HepG2 (cell line): ENCODE results near the gene MAP1B. TPM values are rescaled to one million over a fixed set of nuclear protein-coding genes. Genes with fewer than 3 reads are reported as not detected.
A peak's percentile ranks its signal among the peaks of the same experiment; 100 is the strongest.

Experiments
- EP300 ChIP-seq, 3 experiments: sonication (generic) in 1 of 3; formaldehyde crosslinking in 1 of 3; IDR thresholded peaks; 2 replicates each; pipeline versions ENCODE4 v1.5.1 to v1.6.1; 2011 to 2020; ENCODE audit warnings: low read depth in 2 of 3, low read length in 2 of 3, borderline replicate concordance in 1 of 3, improper control_type of control experiment in 1 of 3, mild to moderate bottlenecking in 1 of 3, missing genetic modification reagents in 1 of 3, moderate library complexity in 1 of 3
- ERF ChIP-seq: IDR thresholded peaks from 2 replicates; pipeline ENCODE4 v1.6.1; 2018; ENCODE audit warnings: missing biosample characterization, missing genetic modification reagents
- JUN ChIP-seq: sonication (generic); formaldehyde crosslinking; IDR thresholded peaks from 2 replicates; pipeline ENCODE4 v1.4.0; 2020; ENCODE audit warnings: mild to moderate bottlenecking, missing genetic modification reagents
- JUNB ChIP-seq: sonication (generic); formaldehyde crosslinking; IDR thresholded peaks from 2 replicates; pipeline ENCODE4 v1.8.0; 2022; ENCODE audit warnings: missing genetic modification reagents, mild to moderate bottlenecking, borderline replicate concordance
- KLF12 ChIP-seq: sonication (generic); formaldehyde crosslinking; IDR thresholded peaks from 2 replicates; pipeline ENCODE4 v1.4.0; 2020; ENCODE audit warnings: missing genetic modification reagents, borderline replicate concordance
- MEF2D ChIP-seq: sonication (generic); formaldehyde crosslinking; IDR thresholded peaks from 2 replicates; pipeline ENCODE4 v1.5.1; 2020; ENCODE audit warnings: mild to moderate bottlenecking, missing genetic modification reagents
- MTA3 ChIP-seq: sonication (generic); formaldehyde crosslinking; IDR thresholded peaks from 2 replicates; pipeline ENCODE4 v1.4.0; 2020; ENCODE audit warnings: missing genetic modification reagents
- PHF8 ChIP-seq: sonication (generic); formaldehyde crosslinking; IDR thresholded peaks from 2 replicates; pipeline ENCODE4 v1.5.0; 2020; ENCODE audit warnings: missing genetic modification reagents
- SAP130 ChIP-seq: IDR thresholded peaks from 2 replicates; pipeline ENCODE4 v1.6.1; 2016; ENCODE audit warnings: low read depth
- SRF ChIP-seq: IDR thresholded peaks from 2 replicates; pipeline ENCODE4 v1.6.1; 2011; ENCODE audit warnings: mild to moderate bottlenecking, low read depth, low read length, moderate library complexity
- STAT6 ChIP-seq: sonication (generic); formaldehyde crosslinking; IDR thresholded peaks from 2 replicates; pipeline ENCODE4 v1.4.0; 2020; ENCODE audit warnings: missing genetic modification reagents, mild to moderate bottlenecking, borderline replicate concordance
- TAF1 ChIP-seq: sonication (generic); formaldehyde crosslinking; IDR thresholded peaks from 2 replicates; pipeline ENCODE4 v1.4.0; 2020; ENCODE audit warnings: missing genetic modification reagents
- TCF12 ChIP-seq, 2 experiments: fragments of 450-650 bp in 1 of 2; sonication (generic) in 1 of 2; formaldehyde crosslinking in 1 of 2; IDR thresholded peaks; 2 replicates each; pipeline versions ENCODE4 v1.6.1 to v1.8.0; 2017 to 2022; ENCODE audit warnings: antibody characterized with exemption in 1 of 2, mild to moderate bottlenecking in 1 of 2, missing genetic modification reagents in 1 of 2, moderate library complexity in 1 of 2
- TEAD2 ChIP-seq: sonication (generic); formaldehyde crosslinking; IDR thresholded peaks from 2 replicates; pipeline ENCODE4 v1.9.0; 2021; ENCODE audit warnings: missing genetic modification reagents
- ZBTB42 ChIP-seq: sonication (generic); formaldehyde crosslinking; IDR thresholded peaks from 2 replicates; pipeline ENCODE4 v1.5.0; 2020; ENCODE audit warnings: mild to moderate bottlenecking, missing genetic modification reagents
- ZFP37 ChIP-seq: sonication (generic); formaldehyde crosslinking; IDR thresholded peaks from 2 replicates; pipeline ENCODE4 v1.4.0; 2020; ENCODE audit warnings: missing genetic modification reagents, borderline replicate concordance
- ZFY ChIP-seq: sonication (generic); formaldehyde crosslinking; IDR thresholded peaks from 2 replicates; pipeline ENCODE4 v1.4.0; 2020; ENCODE audit warnings: missing genetic modification reagents
- ZNF17 ChIP-seq: sonication (generic); formaldehyde crosslinking; IDR thresholded peaks from 2 replicates; pipeline ENCODE4 v1.5.0; 2020; ENCODE audit warnings: mild to moderate bottlenecking, missing genetic modification reagents
- ZNF235 ChIP-seq: sonication (generic); formaldehyde crosslinking; IDR thresholded peaks from 2 replicates; pipeline ENCODE4 v1.8.1; 2023; ENCODE audit warnings: mild to moderate bottlenecking, missing genetic modification reagents, borderline replicate concordance
- polyA plus RNA-seq, 8 experiments: library from polyadenylated mRNA; depleted of rRNA in 3 of 8; stranded (reverse) in 7 of 8; unstranded in 1 of 8; fragments of >200 nt; fragmentation: Illumina TruSeq in 4 of 8; extraction: Trizol in 4 of 8; gene quantifications; 2 replicates each; pipeline versions ENCODE4 v1.2.1 to v1.2.3, GENCODE V29; 2011 to 2016; ENCODE audit warnings: low read depth in 4 of 8, missing spikeins in 1 of 8, mixed read lengths in 1 of 8; ENCODE audit not compliant: insufficient read depth in 1 of 8
- total RNA-seq, 5 experiments: library from RNA; depleted of rRNA; stranded (reverse); fragments of >200 nt; fragmentation: Illumina TruSeq; extraction: Trizol; gene quantifications; 2 replicates each; pipeline ENCODE4 v1.2.3, GENCODE V29; 2016; ENCODE audit warnings: low read depth in 1 of 5
- TF ChIP-seq, protein P1 (sequence below): sonication (generic); formaldehyde crosslinking; conservative IDR thresholded peaks from 2 replicates; pipeline ENCODE4 v1.8.0; 2022; ENCODE audit warnings: mild to moderate bottlenecking, moderate library complexity, missing genetic modification reagents
- TF ChIP-seq, protein P2 (sequence below): IDR thresholded peaks from 2 replicates; pipeline ENCODE4 v1.6.1; 2016; ENCODE audit warnings: missing genetic modification reagents, missing compliant biosample characterization
- TF ChIP-seq, protein P3 (sequence below): sonication (generic); formaldehyde crosslinking; IDR thresholded peaks from 2 replicates; pipeline ENCODE4 v1.9.0; 2021; ENCODE audit warnings: missing genetic modification reagents, mild to moderate bottlenecking, borderline replicate concordance

The MAP1B gene
- total and polyA plus RNA-seq, 2 of the 13 experiments (the other 11 are each of a cell fraction or from before 2014, with no cell fraction given) = 3.3 to 6.2 TPM

GRCh38 chr5:72108202-72109061 is 1.2 kb downstream of the MAP1B start (continued):
- TF ChIP-seq STAT6 (CRISPR knock-in tag) (no peak), ERF (CRISPR knock-in tag) (no peak; the same call in 1 of the 2 replicates), MTA3 (CRISPR knock-in tag) (no peak), EP300 (IDR thresholded peaks at IDR 0.05; ENCODE audit: low read depth in 2 of 2, low read length in 2 of 2) (no peak), EP300 (CRISPR knock-in tag; IDR thresholded peaks at IDR 0.05; ENCODE audit: borderline replicate concordance) (no peak), ZFY (CRISPR knock-in tag) (no peak; the same call in 1 of the 2 replicates), ZNF235 (no peak), KLF12 (peak; percentile 60; the same call in 1 of the 2 replicates), TEAD2 (CRISPR knock-in tag) (no peak), SRF (no peak), PHF8 (CRISPR knock-in tag) (peak; percentile 50; the same call in 1 of the 2 replicates), TCF12 (IDR thresholded peaks at IDR 0.05) (no peak), TCF12 (CRISPR knock-in tag; IDR thresholded peaks at IDR 0.05) (no peak), SAP130 (CRISPR knock-in tag) (peak; percentile 91), TAF1 (CRISPR knock-in tag) (peak; percentile 37), ZFP37 (CRISPR knock-in tag) (no peak), JUNB (no peak), JUN (CRISPR knock-in tag) (no peak), MEF2D (CRISPR knock-in tag) (no peak), ZNF17 (CRISPR knock-in tag) (no peak), ZBTB42 (CRISPR knock-in tag) (no peak)
- TF ChIP-seq, protein P1, sequence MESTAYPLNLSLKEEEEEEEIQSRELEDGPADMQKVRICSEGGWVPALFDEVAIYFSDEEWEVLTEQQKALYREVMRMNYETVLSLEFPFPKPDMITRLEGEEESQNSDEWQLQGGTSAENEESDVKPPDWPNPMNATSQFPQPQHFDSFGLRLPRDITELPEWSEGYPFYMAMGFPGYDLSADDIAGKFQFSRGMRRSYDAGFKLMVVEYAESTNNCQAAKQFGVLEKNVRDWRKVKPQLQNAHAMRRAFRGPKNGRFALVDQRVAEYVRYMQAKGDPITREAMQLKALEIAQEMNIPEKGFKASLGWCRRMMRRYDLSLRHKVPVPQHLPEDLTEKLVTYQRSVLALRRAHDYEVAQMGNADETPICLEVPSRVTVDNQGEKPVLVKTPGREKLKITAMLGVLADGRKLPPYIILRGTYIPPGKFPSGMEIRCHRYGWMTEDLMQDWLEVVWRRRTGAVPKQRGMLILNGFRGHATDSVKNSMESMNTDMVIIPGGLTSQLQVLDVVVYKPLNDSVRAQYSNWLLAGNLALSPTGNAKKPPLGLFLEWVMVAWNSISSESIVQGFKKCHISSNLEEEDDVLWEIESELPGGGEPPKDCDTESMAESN = no peak
- TF ChIP-seq, protein P2, sequence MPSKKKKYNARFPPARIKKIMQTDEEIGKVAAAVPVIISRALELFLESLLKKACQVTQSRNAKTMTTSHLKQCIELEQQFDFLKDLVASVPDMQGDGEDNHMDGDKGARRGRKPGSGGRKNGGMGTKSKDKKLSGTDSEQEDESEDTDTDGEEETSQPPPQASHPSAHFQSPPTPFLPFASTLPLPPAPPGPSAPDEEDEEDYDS = 0 out of 2 replicates have a peak, but pooled peaks have one; percentile 20
- TF ChIP-seq, protein P3, sequence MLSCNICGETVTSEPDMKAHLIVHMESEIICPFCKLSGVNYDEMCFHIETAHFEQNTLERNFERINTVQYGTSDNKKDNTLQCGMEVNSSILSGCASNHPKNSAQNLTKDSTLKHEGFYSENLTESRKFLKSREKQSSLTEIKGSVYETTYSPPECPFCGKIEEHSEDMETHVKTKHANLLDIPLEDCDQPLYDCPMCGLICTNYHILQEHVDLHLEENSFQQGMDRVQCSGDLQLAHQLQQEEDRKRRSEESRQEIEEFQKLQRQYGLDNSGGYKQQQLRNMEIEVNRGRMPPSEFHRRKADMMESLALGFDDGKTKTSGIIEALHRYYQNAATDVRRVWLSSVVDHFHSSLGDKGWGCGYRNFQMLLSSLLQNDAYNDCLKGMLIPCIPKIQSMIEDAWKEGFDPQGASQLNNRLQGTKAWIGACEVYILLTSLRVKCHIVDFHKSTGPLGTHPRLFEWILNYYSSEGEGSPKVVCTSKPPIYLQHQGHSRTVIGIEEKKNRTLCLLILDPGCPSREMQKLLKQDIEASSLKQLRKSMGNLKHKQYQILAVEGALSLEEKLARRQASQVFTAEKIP = no peak
